Measurements from ENCODE around the gene BBS5. TPM values are rescaled to one million over a fixed set of nuclear protein-coding genes. Genes with fewer than 3 reads are reported as not detected.

BBS5 gene
- total RNA-seq, 1 experiment from 2014 or later, result 1.9 TPM

- H3K4me3 ChIP-seq (ENCODE audit: insufficient read depth, low read depth, low read length), result no peak overlapping the region
- DNase-seq, result no peak
- no peaks in the 10 kb centered on the region for H3K27me3 ChIP-seq (ENCODE audit: control insufficient read depth, insufficient read depth, low read length)
- peaks cover 1% of the 10 kb centered on the region for H3K36me3 ChIP-seq (replicated peaks; ENCODE audit: control insufficient read depth, insufficient read depth, low read length)
Observed at GRCh38 chr2:169546756-169547155, 67.5 kb downstream of the BBS5 start.

Other genes with a start within 250 kb of the BBS5 start
- gene LRP2, start 117.0 kb upstream of the BBS5 start, total RNA-seq (2014; rRNA removed; shearing (Covaris generic)), result 1.1 and 1.3 TPM in 2 replicates
- not detected in 2 replicates for gene KLHL41, start 30.2 kb downstream of the BBS5 start, total RNA-seq (2014; rRNA removed; shearing (Covaris generic))
- 42.1 and 46.0 TPM in 2 replicates for gene FASTKD1, start 94.4 kb downstream of the BBS5 start, total RNA-seq (2014; rRNA removed; shearing (Covaris generic))
- gene PPIG, start 104.9 kb downstream of the BBS5 start, total RNA-seq (2014; rRNA removed; shearing (Covaris generic)), result 25.6 and 44.8 TPM in 2 replicates
- 0.28 TPM in 1 of 2 replicates, not detected in the other for gene CFAP210, start 214.9 kb downstream of the BBS5 start, total RNA-seq (2014; rRNA removed; shearing (Covaris generic))
- gene PHOSPHO2, start 215.0 kb downstream of the BBS5 start, total RNA-seq (2014; rRNA removed; shearing (Covaris generic)), result 2.4 and 3.8 TPM in 2 replicates